ENCODE measurements around the gene FANCC. TPM values are rescaled to one million over a fixed set of nuclear protein-coding genes. Genes with fewer than 3 reads are reported as not detected.

The FANCC gene
- total and polyA plus RNA-seq, 12 donors: 1.9 to 6.1 (median 3.3) TPM

DNA sequence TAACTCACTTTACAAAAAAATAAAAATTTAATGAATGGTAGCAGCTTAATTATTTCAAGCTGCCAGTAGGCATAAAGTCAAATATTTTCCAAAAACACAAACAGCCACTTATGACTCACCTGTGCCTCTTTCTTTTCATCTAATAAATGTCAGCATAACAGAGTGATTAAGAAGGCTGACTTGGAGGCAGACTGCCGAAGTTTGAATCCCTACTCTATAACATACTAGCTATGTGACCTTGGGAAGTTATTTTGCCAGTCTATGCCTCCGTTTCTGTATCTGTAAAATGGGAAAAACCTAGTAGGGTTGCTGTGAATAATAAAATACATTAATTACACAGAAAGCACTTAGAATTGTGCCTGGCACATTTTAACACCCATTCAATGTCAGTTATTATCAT is 33.8 kb downstream of the FANCC start:
- no peak for TF ChIP-seq CTCF (IDR thresholded peaks at IDR 0.05)
- TF ChIP-seq POLR2A (IDR thresholded peaks at IDR 0.05): no peak
- 38 to 56% (median 48%) methylated on average over 2 of the region's 2 CpGs for WGBS, 4 donors
- Histone ChIP-seq H3K27ac (no peak overlapping the region), H3K36me3 (replicated peaks in 1 of 2) (no peaks in the 10 kb centered on the region), H3K4me3 (no peak overlapping the region), H3K4me1 (replicated peaks in 1 of 2) (no peaks in the 10 kb centered on the region), H3K27me3 (no peaks in the 10 kb centered on the region), H3K9me3 (replicated peaks in 1 of 3) (peaks cover 0 to 10% (median 8%) of the 10 kb centered on the region in 3 donors)
- intact Hi-C loops (cut with DNase I): no loop called here
- DNase-seq: no peak

GRCh38 chr9:95282332-95282731 is 35.2 kb downstream of the FANCC start:
- Histone ChIP-seq H3K4me1 (replicated peaks in 1 of 2) (no peaks in the 10 kb centered on the region), H3K27ac (no peak overlapping the region), H3K9me3 (replicated peaks in 1 of 3) (peaks cover 0 to 10% (median 8%) of the 10 kb centered on the region in 3 donors), H3K36me3 (replicated peaks in 1 of 2) (no peaks in the 10 kb centered on the region), H3K4me3 (no peak overlapping the region), H3K27me3 (no peaks in the 10 kb centered on the region)
- intact Hi-C loops (cut with DNase I): no loop called here
- TF ChIP-seq POLR2A (IDR thresholded peaks at IDR 0.05): no peak
- no peak for TF ChIP-seq CTCF (IDR thresholded peaks at IDR 0.05)
- no peak for DNase-seq

DNA sequence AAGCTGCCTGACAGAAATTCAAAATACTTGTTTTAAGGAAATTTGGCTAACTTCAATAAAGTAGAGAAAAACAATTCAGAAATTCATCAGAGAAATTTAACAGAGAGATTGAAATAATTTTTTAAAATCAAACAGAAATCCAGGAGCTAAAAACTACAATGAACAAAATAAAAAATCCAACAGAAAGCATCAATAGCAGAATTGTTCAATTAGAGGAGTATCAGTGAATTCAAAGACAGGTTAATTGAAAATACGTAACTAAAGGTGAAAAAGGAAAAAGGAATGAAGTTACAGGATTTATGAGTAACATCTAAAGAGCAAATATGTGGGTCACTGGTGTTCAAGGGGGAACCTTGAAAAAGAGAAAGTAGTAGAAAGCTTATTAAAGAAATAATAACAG is 36.8 kb downstream of the FANCC start:
- TF ChIP-seq CTCF (IDR thresholded peaks at IDR 0.05): no peak
- no peak for TF ChIP-seq POLR2A (IDR thresholded peaks at IDR 0.05)
- 81 to 96% (median 88%) methylated on average over 1 of the region's 1 CpG for WGBS, 4 donors

GRCh38 chr9:95277509-95277908 is 40.0 kb downstream of the FANCC start:
- intact Hi-C loops (cut with DNase I): no loop called here
- no peak overlapping the region for H3K4me3 ChIP-seq
- DNase-seq: no peak
- no peak overlapping the region for H3K27ac ChIP-seq
- no peaks in the 10 kb centered on the region for H3K36me3 ChIP-seq (replicated peaks in 1 of 2)
- H3K27me3 ChIP-seq: no peaks in the 10 kb centered on the region
- no peaks in the 10 kb centered on the region for H3K4me1 ChIP-seq (replicated peaks in 1 of 2)
- TF ChIP-seq POLR2A (IDR thresholded peaks at IDR 0.05) (no peak), CTCF (IDR thresholded peaks at IDR 0.05) (no peak)
- peaks cover 0 to 10% (median 8%) of the 10 kb centered on the region in 3 donors for H3K9me3 ChIP-seq (replicated peaks in 1 of 3)

More for the DNA sequence above, 36.8 kb downstream of the FANCC start:
- no peak for DNase-seq
- intact Hi-C loops (cut with DNase I): no loop called here
- Histone ChIP-seq H3K27me3 (no peaks in the 10 kb centered on the region), H3K36me3 (replicated peaks in 1 of 2) (no peaks in the 10 kb centered on the region), H3K4me3 (no peak overlapping the region), H3K9me3 (replicated peaks in 1 of 3) (peaks cover 0 to 10% (median 8%) of the 10 kb centered on the region in 3 donors), H3K4me1 (replicated peaks in 1 of 2) (no peaks in the 10 kb centered on the region), H3K27ac (no peak overlapping the region)
